Left ventricle myocardium superior (tissue), 1 donor: Measurements from ENCODE around the gene EAF1. TPM values are rescaled to one million over a fixed set of nuclear protein-coding genes. Genes with fewer than 3 reads are reported as not detected.
"Not testable (repeated sequence)": the region's sequence is repeated elsewhere in the genome, so short reads cannot be mapped to it uniquely, and the experiment has no call there.

Experiments used
- ATAC-seq: fragments of 200-7000 bp; cut with Tn5 transposase; one replicate; pipeline ENCODE4 v1.9.1; 2020; ENCODE audit warnings: mild to moderate bottlenecking, moderate library complexity
- DNase-seq: peaks from one replicate; pipeline ENCODE4 v3.0.0-alpha.2; 2020
- intact Hi-C: fragments of 100-400 bp; cut with micrococcal nuclease; formaldehyde crosslinking; loops from one replicate; pipeline ENCODE4 v1.11.0; 2022
- total RNA-seq: library from RNA; stranded (reverse); fragmentation: NEBNext Ultra II Directional; extraction: Animal tissue kit (Norgen Biotek cat#: 25700); gene quantifications from one replicate; pipeline ENCODE4 v1.2.1, GENCODE V29; 2021
- donor health status: DM: no; HTN: yes; CAD: no; lungs with severe emphysema.

EAF1 gene
- total RNA-seq, 1 donor from 2014 or later = 7.0 TPM

DNA sequence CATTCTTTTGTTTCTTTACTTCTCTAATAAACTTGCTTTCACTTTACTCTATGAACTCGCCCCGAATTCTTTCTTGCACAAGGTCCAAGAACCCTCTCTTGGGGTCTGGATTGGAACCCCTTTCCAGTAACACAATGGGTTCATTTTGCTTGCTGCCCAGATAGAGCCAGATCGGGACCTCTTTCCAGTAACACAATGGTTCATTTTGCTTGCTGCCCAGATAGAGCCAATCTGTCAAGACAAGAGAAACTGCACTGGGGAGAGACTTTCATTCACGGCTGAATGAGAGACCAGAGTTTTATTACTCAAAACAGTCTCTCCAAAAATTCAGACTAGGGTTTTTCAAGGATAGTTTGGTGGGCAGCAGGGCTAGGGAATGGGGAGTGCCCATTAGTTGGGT is 25.5 kb upstream of the EAF1 start:
- intact Hi-C loops = loop anchor here (10.0 kb wide), 1 partner anchor 137 kb away; no protein-coding TSS in a partner anchor
- no peak for DNase-seq
- ATAC-seq = no peak

DNA sequence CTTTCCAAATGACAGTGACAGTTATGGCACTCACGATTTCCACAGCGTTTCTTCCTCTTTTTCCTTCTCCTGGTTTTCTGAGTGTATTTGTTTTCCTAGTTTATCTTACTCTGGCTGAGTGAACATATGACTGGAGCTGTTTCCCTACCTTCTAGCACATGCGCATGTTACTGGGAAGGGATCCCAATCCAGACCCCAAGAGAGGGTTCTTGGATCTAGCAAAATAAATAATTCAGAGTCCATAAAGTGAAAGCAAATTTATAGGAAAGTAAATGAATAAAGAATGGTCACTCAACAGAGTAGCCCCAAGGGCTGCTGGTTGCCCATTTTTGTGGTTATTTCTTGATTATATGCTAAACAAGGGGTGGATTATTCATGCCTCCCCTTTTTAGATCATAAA is 23.9 kb upstream of the EAF1 start:
- no peak for DNase-seq
- no peak for ATAC-seq
- intact Hi-C loops = loop anchor here (10.0 kb wide), 1 partner anchor 139 kb away; no protein-coding TSS in a partner anchor

DNA sequence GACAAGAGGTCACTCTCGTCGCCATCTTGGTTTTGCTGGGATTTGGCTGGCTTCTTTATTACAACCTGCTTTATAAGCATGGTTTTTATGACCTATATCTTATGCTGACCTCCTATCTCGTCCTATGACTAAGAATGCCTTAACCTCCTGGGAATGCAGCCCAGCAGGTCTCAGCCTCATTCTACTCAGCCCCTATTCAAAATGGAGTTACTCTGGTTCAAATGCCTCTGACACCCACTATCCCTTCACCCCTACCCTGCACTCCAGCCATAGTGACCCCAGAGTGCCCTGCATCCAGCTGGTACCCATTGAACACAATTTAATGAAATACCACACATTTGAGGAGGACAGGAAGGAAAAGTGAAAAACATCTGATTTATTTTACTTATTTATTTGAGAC is 23.4 kb upstream of the EAF1 start:
- ATAC-seq (no peak), DNase-seq (no peak)
- intact Hi-C loops = loop anchor here (10.0 kb wide), 1 partner anchor 139 kb away; no protein-coding TSS in a partner anchor

DNA sequence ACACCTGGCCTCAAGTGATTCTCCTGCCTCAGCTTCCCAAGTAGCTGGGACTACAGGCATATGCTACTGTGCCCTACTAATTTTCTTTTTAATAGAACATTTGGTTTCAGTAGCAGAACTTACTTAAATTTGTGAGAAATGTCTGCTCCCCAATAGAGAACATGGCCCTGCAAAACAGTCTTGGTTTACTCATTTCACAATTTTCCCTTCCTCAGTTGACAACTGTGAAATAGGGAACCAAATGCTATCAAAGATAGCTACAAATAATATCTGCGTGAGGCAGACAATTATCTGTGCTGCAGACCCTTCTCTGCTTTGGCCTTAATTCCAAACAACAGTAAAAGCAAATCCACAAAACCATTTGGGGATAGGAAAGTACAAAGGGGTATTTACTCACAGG is 22.6 kb upstream of the EAF1 start:
- DNase-seq (no peak), ATAC-seq (no peak)
- intact Hi-C loops = loop anchor here (5.0 to 10.0 kb wide), 2 partner anchors 140 to 202 kb away; no protein-coding TSS in a partner anchor

DNA sequence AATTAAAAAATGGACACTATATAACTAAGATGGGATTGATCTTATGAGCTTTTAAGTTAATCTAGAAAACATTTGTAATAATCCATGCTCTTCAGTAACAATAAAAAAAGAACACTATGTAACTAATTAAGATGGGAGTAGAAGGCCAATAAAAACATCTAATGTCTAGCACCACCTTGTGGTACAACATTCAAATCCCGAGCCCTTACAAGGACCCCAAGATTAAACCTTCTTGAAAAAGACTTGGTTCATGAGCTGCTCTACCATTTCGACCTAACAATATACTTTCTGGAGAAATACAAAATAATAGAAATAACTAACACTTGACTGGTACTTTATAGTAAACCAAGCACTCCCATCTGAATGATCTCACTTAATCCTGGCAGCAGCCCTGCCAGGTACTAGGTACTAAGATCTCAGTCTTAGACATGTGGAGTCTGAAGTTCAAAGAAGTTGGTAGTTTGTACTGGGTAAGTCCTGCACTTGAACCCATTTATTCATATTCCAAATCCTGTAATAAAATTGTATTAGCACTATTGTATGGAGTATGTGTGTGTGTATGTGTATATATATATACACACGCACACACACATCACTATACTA is 21.8 kb upstream of the EAF1 start:
- peak; percentile 65 for ATAC-seq
- intact Hi-C loops = loop anchor here (5.0 to 10.0 kb wide), 2 partner anchors 141 to 203 kb away; no protein-coding TSS in a partner anchor
- no peak for DNase-seq

DNA sequence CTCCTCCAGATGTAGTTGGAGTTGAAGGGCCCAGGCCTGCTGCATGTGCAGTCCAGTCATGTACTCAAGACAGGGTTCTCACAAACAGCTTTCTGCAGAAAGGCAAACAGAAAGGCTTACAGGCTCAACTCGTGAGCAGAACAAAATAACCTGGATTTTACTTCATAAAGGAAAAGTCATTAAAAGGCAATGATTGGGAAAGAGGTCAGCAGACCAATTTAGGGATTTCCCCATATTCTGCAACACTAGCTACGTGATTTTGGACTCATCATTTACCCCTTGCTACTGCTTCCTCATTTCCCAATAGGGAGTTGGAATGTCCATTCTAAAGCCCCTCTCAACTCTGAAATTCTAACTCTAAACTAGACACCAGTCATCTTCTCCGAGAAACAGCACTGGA is 18.2 kb upstream of the EAF1 start:
- ATAC-seq = no peak
- intact Hi-C loops = loop anchor here (5.0 to 10.0 kb wide), 2 partner anchors 144 to 207 kb away; no protein-coding TSS in a partner anchor

DNA sequence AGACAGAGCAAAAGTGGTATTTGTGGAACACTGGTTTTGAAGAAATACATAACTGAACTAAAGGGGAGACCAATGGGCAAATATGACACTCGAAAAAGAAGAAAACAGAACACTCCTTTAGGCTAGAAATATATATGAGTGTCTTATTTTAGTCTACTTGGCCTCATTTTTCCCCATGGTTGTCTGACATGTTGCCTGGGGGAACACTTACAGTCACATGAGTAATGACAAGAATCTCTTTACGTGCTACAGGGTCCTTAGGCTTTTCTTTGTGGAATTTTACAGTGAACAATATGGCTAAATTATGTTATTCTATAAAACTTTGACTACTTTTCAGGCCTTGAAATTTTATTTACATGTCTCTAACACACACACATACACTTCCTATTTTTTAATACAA is 17.6 kb upstream of the EAF1 start:
- intact Hi-C loops = loop anchor here (5.0 to 10.0 kb wide), 2 partner anchors 145 to 207 kb away; no protein-coding TSS in a partner anchor
- DNase-seq = no peak
- ATAC-seq = no peak

More for the DNA sequence above, 18.2 kb upstream of the EAF1 start:
- DNase-seq = no peak

DNA sequence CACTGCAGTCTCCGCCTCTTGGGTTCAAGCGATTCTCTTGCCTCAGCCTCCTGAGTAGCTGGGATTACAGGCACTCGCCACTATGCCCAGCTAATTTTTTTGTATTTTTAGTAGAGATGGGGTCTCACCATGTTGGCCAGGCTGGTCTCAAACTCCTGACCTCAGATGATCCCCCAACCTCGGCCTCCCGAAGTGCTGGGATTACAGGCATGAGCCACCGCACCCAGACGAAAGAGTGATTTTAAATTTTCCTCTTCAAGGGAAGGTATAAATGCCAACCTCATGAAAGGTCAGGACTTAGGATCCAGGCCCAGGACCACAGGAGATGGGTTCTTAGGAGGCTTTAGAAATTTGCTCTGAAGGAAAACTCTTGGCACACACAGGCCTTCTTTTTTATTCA is 16.4 kb upstream of the EAF1 start:
- intact Hi-C loops, ATAC-seq, DNase-seq: not testable (repeated sequence)

DNA sequence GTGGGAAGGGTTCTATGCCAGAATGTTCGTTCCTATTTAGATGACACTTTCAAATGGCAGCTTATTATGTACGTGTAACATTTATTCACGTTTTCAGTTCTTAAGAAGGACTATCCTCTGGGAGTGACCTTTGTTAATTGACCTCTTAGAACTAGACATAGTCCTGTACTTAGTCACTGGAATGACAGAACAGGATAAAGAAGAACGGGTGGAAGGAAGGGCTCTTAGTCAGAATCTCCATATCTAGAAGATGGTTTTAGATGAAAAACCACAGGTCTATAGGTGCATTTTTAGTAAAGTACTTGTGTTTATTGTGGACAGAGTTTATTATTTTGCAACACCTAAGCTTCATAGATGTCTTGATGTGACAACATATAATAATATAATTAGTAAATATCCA is 6.5 kb upstream of the EAF1 start:
- intact Hi-C loops = no loop called here
- no peak for DNase-seq
- no peak for ATAC-seq

DNA sequence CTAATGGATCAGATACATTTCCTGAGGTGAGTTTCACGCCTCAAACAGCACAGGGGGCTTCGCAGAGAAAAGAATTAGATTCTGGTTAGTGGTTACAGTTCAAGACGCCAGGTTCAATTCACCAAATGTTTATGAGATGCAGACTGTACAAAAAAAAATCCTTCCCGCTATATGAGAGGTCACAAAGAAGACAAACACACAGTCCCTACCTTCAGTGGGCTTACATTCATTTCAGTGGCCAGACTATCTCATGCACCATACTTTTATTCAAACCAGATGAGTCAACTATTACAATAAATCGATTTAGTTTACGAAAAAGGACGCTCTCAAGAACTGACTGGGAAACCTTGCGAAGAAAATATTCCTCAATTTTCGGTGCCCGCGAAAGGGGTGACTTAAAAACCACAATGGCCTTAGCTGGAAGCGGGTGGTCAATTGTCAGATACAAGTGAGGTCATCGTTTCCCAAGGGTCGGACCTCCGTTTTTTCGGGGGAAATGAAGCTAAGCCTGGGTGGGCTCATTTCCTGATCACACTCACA is 749 bp upstream of the EAF1 start:
- intact Hi-C loops = no loop called here
- no peak for DNase-seq
- no peak for ATAC-seq

DNA sequence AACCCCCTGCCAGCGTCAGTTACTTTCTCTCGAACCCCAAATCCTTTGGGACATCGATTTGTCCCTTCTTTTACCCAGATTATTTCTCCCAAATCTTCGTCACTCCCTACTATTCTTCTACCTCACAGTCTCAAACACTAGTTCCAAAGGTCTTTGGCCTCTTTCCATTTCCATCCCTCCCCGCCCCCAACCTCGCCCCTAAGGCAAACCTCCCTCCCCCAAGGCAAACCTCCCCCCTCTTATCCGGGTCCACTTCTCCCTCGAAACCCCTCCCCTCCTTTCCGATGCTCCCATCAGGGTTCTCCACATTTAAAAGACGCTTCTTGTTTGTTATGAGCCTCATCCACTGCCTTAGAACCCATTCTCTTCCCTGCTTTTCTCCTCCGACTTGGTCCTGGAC is 583 bp downstream of the EAF1 start:
- DNase-seq = no peak
- intact Hi-C loops = no loop called here
- ATAC-seq = peak; percentile 27

DNA sequence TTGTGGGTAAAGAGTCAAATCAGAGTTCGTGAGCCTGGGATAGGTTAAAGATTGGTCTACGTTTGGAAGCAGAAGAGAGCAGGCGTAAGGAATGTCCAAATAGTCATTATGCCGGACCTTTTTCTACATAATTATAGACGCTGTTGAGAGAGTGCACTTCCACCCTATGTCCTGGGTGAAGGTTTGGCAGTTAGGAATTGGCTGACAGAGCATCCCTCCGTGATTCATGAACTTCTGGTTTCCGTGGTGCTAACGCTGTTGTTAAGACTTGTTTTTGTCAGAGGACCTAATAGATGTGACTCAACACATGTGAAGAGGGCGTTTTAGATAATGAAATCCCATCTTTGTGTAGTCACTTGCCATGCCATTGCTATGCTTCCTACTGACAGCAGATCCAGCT is 1.1 kb downstream of the EAF1 start:
- DNase-seq (no peak), ATAC-seq (no peak)
- intact Hi-C loops = no loop called here

DNA sequence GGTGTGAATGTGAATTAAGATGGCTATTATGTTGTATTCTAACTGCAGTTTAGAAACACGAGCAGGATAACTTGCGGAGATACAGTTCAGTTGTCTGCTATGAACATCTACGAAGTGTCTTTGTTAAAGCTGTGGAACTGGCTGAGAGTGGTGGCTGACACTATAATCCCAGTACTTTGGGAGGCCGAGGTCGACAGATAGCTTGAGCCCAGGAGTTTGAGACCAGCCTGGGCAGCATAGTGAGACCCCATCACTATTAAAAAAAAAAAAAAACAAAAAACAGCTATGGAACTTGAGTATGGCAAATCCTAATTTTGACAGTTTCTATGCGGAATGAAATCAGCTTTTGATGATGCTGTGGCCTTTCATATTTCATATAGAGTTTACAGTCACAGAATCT is 1.7 kb downstream of the EAF1 start:
- ATAC-seq (no peak), DNase-seq (no peak)
- intact Hi-C loops = no loop called here

DNA sequence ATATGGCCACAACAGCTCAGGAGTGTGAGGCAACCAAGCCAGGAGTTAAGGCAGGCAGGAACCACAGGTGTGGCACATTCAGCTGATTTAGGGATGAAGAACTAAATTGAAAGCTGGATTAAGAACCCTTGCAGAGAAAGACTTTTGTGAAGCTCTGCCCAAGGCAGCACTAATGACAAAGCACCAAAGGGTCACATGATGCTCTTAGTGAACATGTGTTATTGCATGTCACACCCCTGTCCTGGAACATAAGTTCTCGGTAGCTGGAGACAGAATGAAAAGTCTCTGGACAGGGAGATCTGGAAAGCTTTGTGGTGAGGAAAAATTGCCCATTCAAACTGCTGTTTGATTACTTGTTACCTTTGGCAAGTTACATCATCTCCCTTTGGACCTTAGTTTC is 3.2 kb downstream of the EAF1 start:
- ATAC-seq (no peak), DNase-seq (no peak)
- intact Hi-C loops = loop anchor here (10.0 kb wide), 1 partner anchor 124 kb away; no protein-coding TSS in a partner anchor

DNA sequence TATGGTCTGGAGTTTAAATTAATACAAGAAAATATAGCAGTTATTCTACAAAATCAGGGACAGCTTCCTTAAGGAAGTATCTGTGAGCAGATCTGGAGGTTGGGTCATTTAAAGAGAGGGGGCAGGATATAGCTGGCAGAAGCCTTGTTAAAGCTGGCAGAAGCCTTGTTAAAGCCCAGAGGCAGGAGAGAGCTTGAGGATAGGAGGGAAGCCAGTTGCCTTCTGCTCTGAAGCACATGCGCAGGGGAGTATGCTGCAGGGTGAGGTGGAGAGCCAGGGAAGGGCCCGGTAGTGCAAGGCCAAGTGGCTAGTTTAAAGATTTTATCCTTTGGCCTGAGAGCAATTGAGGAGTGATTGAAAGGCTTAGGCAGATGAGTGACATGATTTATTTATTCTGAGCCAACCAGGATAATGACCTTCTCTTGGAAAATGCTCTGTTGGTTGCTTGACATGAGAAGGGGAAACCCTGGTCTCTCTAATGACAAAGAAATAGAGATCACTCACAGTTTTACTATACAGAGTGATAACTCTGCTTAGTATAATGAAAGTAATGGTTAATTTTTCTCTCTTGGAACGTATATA is 3.9 kb downstream of the EAF1 start:
- DNase-seq (no peak), ATAC-seq (peak; percentile 30)
- intact Hi-C loops = loop anchor here (10.0 kb wide), 1 partner anchor 123 kb away; no protein-coding TSS in a partner anchor

DNA sequence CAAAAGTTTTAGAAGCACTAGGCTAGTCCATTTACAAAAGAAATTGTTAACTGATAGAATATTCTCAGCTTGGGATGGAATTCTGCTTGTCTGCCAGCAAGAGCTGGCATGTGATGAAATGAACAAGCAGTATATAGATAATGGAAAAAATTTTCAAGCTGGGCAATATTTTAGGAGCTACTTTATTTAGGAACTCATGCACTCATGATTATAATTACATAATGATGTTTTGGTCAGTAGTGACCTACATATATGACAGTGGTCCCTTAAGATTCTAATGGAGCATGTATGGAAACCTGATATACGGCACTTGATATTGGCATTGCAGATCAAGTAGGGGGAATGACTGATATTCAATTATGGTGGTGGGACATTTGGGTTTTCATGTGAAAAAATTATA is 6.1 kb downstream of the EAF1 start:
- intact Hi-C loops = loop anchor here (10.0 kb wide), 1 partner anchor 121 kb away; no protein-coding TSS in a partner anchor

DNA sequence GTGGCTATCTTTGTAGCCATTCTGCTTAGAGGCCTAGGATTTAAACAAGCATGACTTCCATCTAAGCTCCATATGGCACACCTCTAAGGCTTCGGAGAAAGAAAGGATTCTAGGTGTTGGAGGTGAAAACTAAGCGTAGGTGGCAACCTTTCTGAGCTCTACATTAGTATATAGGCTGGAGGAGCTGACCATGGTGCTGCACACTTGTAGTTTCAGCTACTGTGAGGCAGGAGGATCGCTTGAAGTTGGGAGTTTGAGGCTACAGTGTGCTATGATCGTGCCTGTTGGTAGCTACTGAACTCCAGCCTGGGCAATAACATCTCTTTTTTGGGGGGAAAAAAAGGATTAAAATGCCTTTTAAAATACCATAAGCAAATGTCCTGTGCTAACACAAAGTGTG is 7.4 kb downstream of the EAF1 start:
- intact Hi-C loops = loop anchor here (10.0 kb wide), 1 partner anchor 120 kb away; no protein-coding TSS in a partner anchor
- ATAC-seq (no peak), DNase-seq (no peak)

More for the DNA sequence above, 6.1 kb downstream of the EAF1 start:
- DNase-seq (no peak), ATAC-seq (peak; percentile 61)

DNA sequence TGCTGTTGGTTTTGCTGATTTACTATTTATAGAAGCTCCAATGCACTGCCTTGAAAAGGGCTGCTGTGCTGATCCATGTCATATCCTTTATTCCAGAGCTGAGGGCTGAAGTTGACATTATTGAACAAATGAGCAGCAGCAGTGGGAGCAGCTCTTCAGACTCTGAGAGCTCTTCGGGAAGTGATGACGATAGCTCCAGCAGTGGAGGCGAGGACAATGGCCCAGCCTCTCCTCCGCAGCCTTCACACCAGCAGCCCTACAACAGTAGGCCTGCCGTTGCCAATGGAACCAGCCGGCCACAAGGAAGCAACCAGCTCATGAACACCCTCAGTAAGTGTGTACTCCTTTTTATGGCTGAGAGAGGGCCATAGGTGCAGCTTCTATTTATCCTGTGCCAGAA is 8.8 kb downstream of the EAF1 start:
- DNase-seq (no peak), ATAC-seq (no peak)
- intact Hi-C loops = loop anchor here (10.0 kb wide), 1 partner anchor 119 kb away; no protein-coding TSS in a partner anchor

DNA sequence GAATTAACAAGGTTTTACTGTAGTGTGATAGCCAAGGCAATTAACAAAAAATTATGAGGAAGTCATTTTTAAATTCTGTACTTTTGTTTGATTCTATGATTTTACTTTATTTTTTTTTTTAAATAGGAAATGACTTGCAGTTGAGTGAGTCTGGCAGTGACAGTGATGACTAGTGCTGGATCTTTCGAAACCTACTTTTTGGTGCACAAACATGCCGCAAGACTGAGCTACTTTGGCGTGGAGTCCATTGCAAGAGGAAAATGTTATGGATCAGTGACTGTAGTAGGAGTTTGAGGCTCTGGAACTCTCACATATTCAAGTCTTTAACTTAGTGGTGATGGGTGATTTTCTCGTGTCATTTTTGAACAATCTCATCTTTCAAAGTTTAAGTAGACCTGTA is 11.6 kb downstream of the EAF1 start:
- no peak for ATAC-seq
- no peak for DNase-seq
- intact Hi-C loops = loop anchor here (10.0 kb wide), 1 partner anchor 116 kb away; no protein-coding TSS in a partner anchor

DNA sequence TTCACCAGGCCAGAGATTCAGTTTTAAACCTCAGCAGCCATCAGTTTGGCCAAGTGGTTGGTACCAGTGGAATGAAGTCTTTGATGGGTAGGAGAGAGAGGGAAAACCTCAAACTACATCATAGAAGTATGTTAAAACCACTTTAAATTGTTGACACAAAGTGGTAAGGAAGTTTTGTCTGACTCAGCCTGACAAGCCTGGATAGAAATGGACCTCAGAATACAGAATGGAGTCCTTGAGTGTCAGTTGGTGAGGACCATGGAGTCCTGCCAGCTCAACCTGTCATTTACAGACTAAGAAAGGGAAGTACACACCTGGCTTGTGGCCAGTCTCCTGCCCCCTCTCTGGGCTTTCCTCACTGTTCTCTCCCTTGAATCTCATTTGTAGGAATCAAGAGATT is 12.1 kb downstream of the EAF1 start:
- ATAC-seq (no peak), DNase-seq (no peak)
- intact Hi-C loops = loop anchor here (10.0 kb wide), 1 partner anchor 115 kb away; no protein-coding TSS in a partner anchor
